HepG2 (cell line): ENCODE data around the gene PLCL2. TPM values are rescaled to one million over a fixed set of nuclear protein-coding genes. Genes with fewer than 3 reads are reported as not detected.

Experiments
- ATAC-seq: fragments of 200-7000 bp; cut with Tn5 transposase; 3 replicates; pipeline ENCODE4 v1.9.1; 2020; ENCODE audit warnings: mild to moderate bottlenecking, moderate library complexity
- BruUV-seq: library from RNA; stranded (reverse); fragments of 400-500 nt; replicated peaks from 2 replicates; lab custom pipeline; 2021; lab: Mats Ljungman, UMichigan
- CTCF ChIA-PET: fragments of 300-600 bp; formaldehyde crosslinking; extraction: SDS; loops from one replicate; lab custom pipeline; 2021; ENCODE audit warnings: low total read pairs, inconsistent platforms, low intra/inter-chr PET ratio; lab: Yijun Ruan, JAX
- POLR2A ChIA-PET: fragments of 350-600 bp; sonication (Branson Sonifier 250); formaldehyde crosslinking; loops from one replicate; lab custom pipeline; 2020; ENCODE audit warnings: antibody characterized with exemption, inconsistent platforms; lab: Yijun Ruan, JAX
- DNase-seq: peaks from one replicate; pipeline ENCODE4 v3.0.0-alpha.2; 2015; ENCODE audit warnings: low spot score
- FAIRE-seq: peaks from 3 replicates; lab custom pipeline; 2011; peaks lifted over from hg19 to GRCh38; lab: Jason Lieb, UNC
- H2AFZ ChIP-seq: one replicate; pipeline ENCODE4 v1.6.1; 2011; ENCODE audit warnings: low read length, inconsistent platforms
- H3K27ac ChIP-seq: fragments of 300-600 bp; 3 replicates; pipeline ENCODE4 v1.8.0; 2011; ENCODE audit warnings: mixed run types, mild to moderate bottlenecking, mixed read lengths, low read length, inconsistent platforms; ENCODE audit not compliant: insufficient read depth; ENCODE audit errors: extremely low read length
- H3K27me3 ChIP-seq, 2 experiments: fragments of 200-600 bp in 1 of 2; 2 replicates in 1 of 2; 3 replicates in 1 of 2; pipeline versions ENCODE4 v1.6.0 to v1.8.0; 2011; ENCODE audit warnings: low read length in 2 of 2, mild to moderate bottlenecking in 2 of 2, moderate library complexity in 2 of 2, inconsistent platforms in 1 of 2; ENCODE audit not compliant: insufficient read depth in 2 of 2, control insufficient read depth in 1 of 2
- H3K36me3 ChIP-seq, 2 experiments: fragments of 200-600 bp in 1 of 2; replicated peaks in 1 of 2; 2 replicates in 1 of 2; 3 replicates in 1 of 2; pipeline versions ENCODE4 v1.5.1 to v1.8.0; 2011; ENCODE audit warnings: low read length in 2 of 2, inconsistent platforms in 1 of 2; ENCODE audit not compliant: insufficient read depth in 2 of 2, control insufficient read depth in 1 of 2
- H3K4me1 ChIP-seq: 2 replicates; pipeline ENCODE4 v1.5.1; 2012; ENCODE audit warnings: low read length, inconsistent platforms; ENCODE audit not compliant: insufficient read depth
- H3K4me2 ChIP-seq: 2 replicates; pipeline ENCODE4 v1.6.0; 2011; ENCODE audit warnings: low read depth, low read length, inconsistent platforms
- H3K4me3 ChIP-seq, 3 experiments: fragments of 200-600 bp in 1 of 3; sonication (generic), shearing (Covaris generic) in 1 of 3; replicated peaks in 1 of 3; 2 replicates each; pipeline ENCODE4 v1.5.1; 2011 to 2016; ENCODE audit warnings: low read length in 3 of 3, inconsistent platforms in 2 of 3, low read depth in 2 of 3, mild to moderate bottlenecking in 2 of 3, control low read depth in 1 of 3, mixed read lengths in 1 of 3; ENCODE audit not compliant: insufficient read depth in 1 of 3
- H3K79me2 ChIP-seq: one replicate; pipeline ENCODE4 v1.6.1; 2011; ENCODE audit warnings: low read length, inconsistent platforms; ENCODE audit not compliant: insufficient read depth
- H3K9ac ChIP-seq: 2 replicates; pipeline ENCODE4 v1.6.0; 2011; ENCODE audit warnings: mild to moderate bottlenecking, low read depth, low read length, inconsistent platforms; ENCODE audit not compliant: insufficient read depth
- H3K9me3 ChIP-seq: 2 replicates; pipeline ENCODE4 v1.5.1; 2012; ENCODE audit warnings: mild to moderate bottlenecking, low read length
- H4K20me1 ChIP-seq: 2 replicates; pipeline ENCODE4 v1.6.0; 2011; ENCODE audit warnings: inconsistent platforms, mild to moderate bottlenecking, low read length, moderate library complexity; ENCODE audit not compliant: insufficient read depth
- HDAC2 ChIP-seq: sonication (generic); formaldehyde crosslinking; IDR thresholded peaks from 2 replicates; pipeline ENCODE4 v1.4.0; 2020; ENCODE audit warnings: missing genetic modification reagents
- JARID2 ChIP-seq: sonication (generic); formaldehyde crosslinking; IDR thresholded peaks from 2 replicates; pipeline ENCODE4 v1.8.1; 2023; ENCODE audit warnings: missing genetic modification reagents, inconsistent platforms; ENCODE audit not compliant: insufficient replicate concordance
- LRRFIP1 ChIP-seq: sonication (generic); formaldehyde crosslinking; conservative IDR thresholded peaks from 2 replicates; pipeline ENCODE4 v1.4.0; 2020; ENCODE audit warnings: missing genetic modification reagents
- TMF1 ChIP-seq: sonication (generic); formaldehyde crosslinking; IDR thresholded peaks from 2 replicates; pipeline ENCODE4 v1.8.1; 2022; ENCODE audit warnings: low read depth, missing genetic modification reagents
- ZBTB14 ChIP-seq: sonication (generic); formaldehyde crosslinking; IDR thresholded peaks from 2 replicates; pipeline ENCODE4 v1.4.0; 2020; ENCODE audit warnings: missing genetic modification reagents
- WGBS: methylation state at CpG from one replicate; pipeline ENCODE4 v1.1.6; 2017; ENCODE audit warnings: low lambda C conversion rate; 5-methylcytosine and 5-hydroxymethylcytosine counted together
- in situ Hi-C: cut with HindIII; loops from 2 replicates; pipeline ENCODE4 v1.10.0; 2017; ENCODE audit warnings: low pct_unique_long_range_greater_than_20kb; ENCODE audit not compliant: extremely low pct_ligation_motif_present
- intact Hi-C: fragments of 100-400 bp; cut with micrococcal nuclease; formaldehyde crosslinking; loops from one replicate; pipeline ENCODE4 v1.10.0; 2022; ENCODE audit not compliant: unreplicated experiment
- polyA plus RNA-seq, 8 experiments: library from polyadenylated mRNA; depleted of rRNA in 3 of 8; stranded (reverse) in 7 of 8; unstranded in 1 of 8; fragments of >200 nt; fragmentation: Illumina TruSeq in 4 of 8; extraction: Trizol in 4 of 8; gene quantifications; 2 replicates each; pipeline versions ENCODE4 v1.2.1 to v1.2.3, GENCODE V29; 2011 to 2016; ENCODE audit warnings: low read depth in 4 of 8, missing spikeins in 1 of 8, mixed read lengths in 1 of 8; ENCODE audit not compliant: insufficient read depth in 1 of 8
- total RNA-seq, 5 experiments: library from RNA; depleted of rRNA; stranded (reverse); fragments of >200 nt; fragmentation: Illumina TruSeq; extraction: Trizol; gene quantifications; 2 replicates each; pipeline ENCODE4 v1.2.3, GENCODE V29; 2016; ENCODE audit warnings: low read depth in 1 of 5

PLCL2 gene
- total and polyA plus RNA-seq, 2 of the 13 experiments (the other 11 are each of a cell fraction or from before 2014, with no cell fraction given) = not detected

GRCh38 chr3:16978234-16978920, 93.6 kb downstream of the PLCL2 start:
- no peak overlapping the region for H3K4me2 ChIP-seq
- in situ Hi-C loops = no loop called here
- no peak overlapping the region for H2AFZ ChIP-seq
- no peak for DNase-seq
- ATAC-seq = no peak
- BruUV-seq = no TSS peak
- H3K4me3 ChIP-seq = no peak overlapping the region
- no peaks in the 10 kb centered on the region for H3K36me3 ChIP-seq
- FAIRE-seq = no peak
- H3K79me2 ChIP-seq = no peaks in the 10 kb centered on the region
- 0% methylated on average over 3 of the region's 4 CpGs for WGBS
- intact Hi-C loops = no loop called here
- no peak overlapping the region for H3K27ac ChIP-seq
- H3K9me3 ChIP-seq = no peaks in the 10 kb centered on the region
- ChIA-PET CTCF (no interaction called here), POLR2A (no interaction called here)
- no peaks in the 10 kb centered on the region for H4K20me1 ChIP-seq
- no peaks in the 10 kb centered on the region for H3K27me3 ChIP-seq
- TF ChIP-seq ZBTB14 (CRISPR knock-in tag) (no peak), JARID2 (CRISPR knock-in tag) (no peak), TMF1 (CRISPR knock-in tag) (no peak), LRRFIP1 (no peak), HDAC2 (no peak)
- H3K4me1 ChIP-seq = no peaks in the 10 kb centered on the region
- H3K9ac ChIP-seq = no peak overlapping the region
